K562 (cell line): ENCODE results near the gene C3.

Experiments
- CC2D1A ChIP-seq: fragments of 450-650 bp; IDR thresholded peaks from 2 replicates; pipeline ENCODE4 v1.6.1; 2017; ENCODE audit warnings: mild to moderate bottlenecking
- CEBPB ChIP-seq: fragments of 450-650 bp; IDR thresholded peaks from 2 replicates; pipeline ENCODE4 v1.6.1; 2016; ENCODE audit warnings: missing genetic modification characterization, missing compliant biosample characterization
- EP300 ChIP-seq: IDR thresholded peaks from 2 replicates; pipeline ENCODE4 v1.6.1; 2012; ENCODE audit warnings: low read length, improper control_type of control experiment
- FOXJ2 ChIP-seq: fragments of 200-800 bp; sonication (Bioruptor generic); IDR thresholded peaks from 2 replicates; pipeline ENCODE4 v1.6.1; 2016; ENCODE audit warnings: missing genetic modification characterization, missing compliant biosample characterization
- NCOA6 ChIP-seq: fragments of 450-650 bp; IDR thresholded peaks from 2 replicates; pipeline ENCODE4 v1.6.1; 2017; ENCODE audit warnings: mild to moderate bottlenecking
- NR2C2 ChIP-seq, 2 experiments: fragments of 200-800 bp in 1 of 2; sonication (Bioruptor generic) in 1 of 2; sonication (generic) in 1 of 2; formaldehyde crosslinking in 1 of 2; IDR thresholded peaks; 2 replicates each; pipeline versions ENCODE4 v1.6.1 to v1.8.0; 2016 to 2022; ENCODE audit warnings: mild to moderate bottlenecking in 1 of 2, missing compliant biosample characterization in 1 of 2, missing genetic modification characterization in 1 of 2, missing genetic modification reagents in 1 of 2
- POLR2A ChIP-seq: fragments of 450-650 bp; conservative IDR thresholded peaks from 2 replicates; pipeline ENCODE4 v1.6.1; 2016
- POLR2AphosphoS5 ChIP-seq: IDR thresholded peaks from 2 replicates; pipeline ENCODE4 v1.6.1; 2011; ENCODE audit warnings: mild to moderate bottlenecking, low read depth, low read length, moderate library complexity; ENCODE audit not compliant: control insufficient read depth, insufficient read depth
- TAF1 ChIP-seq: IDR thresholded peaks from 2 replicates; pipeline ENCODE4 v1.6.1; 2011; ENCODE audit warnings: mild to moderate bottlenecking, low read length, moderate library complexity; ENCODE audit not compliant: insufficient read depth, control insufficient read depth, severe bottlenecking; ENCODE audit errors: extremely low read depth
- XRCC3 ChIP-seq: fragments of 450-650 bp; IDR thresholded peaks from 2 replicates; pipeline ENCODE4 v1.6.1; 2017; ENCODE audit warnings: mild to moderate bottlenecking, moderate library complexity
- ZNF586 ChIP-seq: fragments of 450-650 bp; formaldehyde crosslinking; conservative IDR thresholded peaks from 2 replicates; pipeline ENCODE4 v1.4.0; 2020; ENCODE audit warnings: mild to moderate bottlenecking, moderate library complexity
- ZNF609 ChIP-seq: sonication (generic); formaldehyde crosslinking; IDR thresholded peaks from 2 replicates; pipeline ENCODE4 v1.8.1; 2023; ENCODE audit warnings: missing genetic modification reagents, mild to moderate bottlenecking, borderline replicate concordance

GRCh38 chr19:6706633-6706958, 13.9 kb downstream of the C3 start:
- no peak for TF ChIP-seq TAF1
- no peak for TF ChIP-seq FOXJ2 (tag)
- TF ChIP-seq NCOA6: no peak
- no peak for TF ChIP-seq ZNF609 (CRISPR knock-in tag)
- TF ChIP-seq POLR2A: no peak
- no peak for TF ChIP-seq CEBPB (tag)
- no peak for TF ChIP-seq EP300
- TF ChIP-seq POLR2AphosphoS5: no peak
- TF ChIP-seq XRCC3: no peak
- TF ChIP-seq NR2C2 (CRISPR knock-in tag; IDR thresholded peaks at IDR 0.05): no peak
- TF ChIP-seq NR2C2 (tag; IDR thresholded peaks at IDR 0.05): no peak
- TF ChIP-seq ZNF586: no peak
- TF ChIP-seq CC2D1A: no peak
